GM19438 (cell line): ENCODE data around the gene UCMA.
"Not testable (repeated sequence)": the region's sequence is repeated elsewhere in the genome, so short reads cannot be mapped to it uniquely, and the experiment has no call there.

ENCODE experiments used
- ATAC-seq: cut with Tn5 transposase; IDR thresholded peaks from one replicate; pipeline ENCODE4 v1.9.1; 2021; ENCODE audit warnings: low read depth; ENCODE audit not compliant: unreplicated experiment

The UCMA gene, protein sequence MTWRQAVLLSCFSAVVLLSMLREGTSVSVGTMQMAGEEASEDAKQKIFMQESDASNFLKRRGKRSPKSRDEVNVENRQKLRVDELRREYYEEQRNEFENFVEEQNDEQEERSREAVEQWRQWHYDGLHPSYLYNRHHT

DNA sequence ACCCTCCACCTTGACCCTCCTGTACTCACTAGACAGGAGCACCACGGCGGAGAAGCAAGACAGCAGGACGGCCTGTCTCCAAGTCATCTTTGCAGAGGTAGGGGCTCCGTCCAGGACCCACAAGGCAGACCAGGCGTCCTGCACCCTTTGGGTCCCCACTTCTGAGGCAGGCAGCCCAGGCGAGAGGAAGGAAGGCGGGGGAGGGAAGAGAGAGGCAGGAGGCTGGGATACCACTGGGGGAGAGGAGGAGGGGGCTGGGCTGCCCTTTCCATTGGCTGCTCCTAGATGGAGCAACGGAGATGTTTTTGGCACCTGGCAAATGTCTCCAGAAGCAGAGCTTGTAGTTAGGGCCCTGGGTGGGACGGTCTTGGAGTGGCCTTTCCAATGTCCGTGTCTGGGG, at the start of gene UCMA:
Gene UCMA, minus strand, starts transcription at position 203 of the 400 bp plus-strand sequence. Its CDS starts 116 bp downstream, at position 87.
- ATAC-seq = no peak

DNA sequence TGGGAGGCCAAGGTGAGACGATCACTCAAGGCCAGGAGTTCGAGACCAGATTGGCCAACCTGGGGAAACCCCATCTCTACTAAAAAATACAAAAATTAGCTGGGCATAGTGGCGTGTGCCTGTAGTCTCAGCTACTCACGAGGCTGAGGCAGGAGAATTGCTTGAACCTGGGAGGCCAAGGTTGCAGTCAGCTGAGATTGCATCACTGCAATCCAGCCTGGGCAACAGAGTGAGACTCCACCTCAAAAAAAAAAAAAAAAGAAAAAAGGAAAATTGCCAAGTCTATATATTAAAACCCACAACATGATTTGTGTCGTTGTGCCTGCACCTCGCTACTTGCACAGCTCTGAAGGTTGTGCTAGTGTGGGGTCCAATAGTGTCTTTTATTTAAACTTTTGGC, 48.2 kb upstream of the UCMA start:
- ATAC-seq = not testable (repeated sequence)

DNA sequence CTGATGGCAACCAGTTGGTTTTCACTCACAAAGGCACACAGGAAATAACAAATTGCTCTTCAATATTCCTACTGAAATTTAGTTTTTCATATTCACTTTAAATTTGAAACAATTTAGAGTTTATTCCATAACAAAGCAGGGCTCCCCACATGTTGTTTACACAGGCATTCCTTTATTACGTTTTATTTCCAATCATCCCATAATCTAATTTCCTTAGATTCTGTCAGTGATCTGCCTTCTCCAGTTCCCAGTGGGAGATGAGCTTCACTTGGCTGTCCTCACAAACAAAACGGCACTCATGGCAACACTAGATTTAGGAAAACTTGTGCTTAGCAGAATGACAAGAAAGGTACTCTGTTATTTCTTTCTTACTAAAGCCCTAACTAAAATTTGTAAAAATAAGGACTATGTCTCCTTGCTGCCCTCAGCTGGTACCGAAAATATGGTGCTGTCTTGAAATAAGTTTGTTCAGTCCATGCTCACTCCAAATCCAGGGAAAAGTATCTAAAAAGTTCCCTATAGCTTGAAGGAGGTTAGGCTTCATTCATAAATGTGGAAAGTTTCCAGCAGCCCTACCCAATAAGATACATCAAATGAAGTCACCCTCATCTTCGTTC, 42.7 kb upstream of the UCMA start:
- no peak for ATAC-seq

DNA sequence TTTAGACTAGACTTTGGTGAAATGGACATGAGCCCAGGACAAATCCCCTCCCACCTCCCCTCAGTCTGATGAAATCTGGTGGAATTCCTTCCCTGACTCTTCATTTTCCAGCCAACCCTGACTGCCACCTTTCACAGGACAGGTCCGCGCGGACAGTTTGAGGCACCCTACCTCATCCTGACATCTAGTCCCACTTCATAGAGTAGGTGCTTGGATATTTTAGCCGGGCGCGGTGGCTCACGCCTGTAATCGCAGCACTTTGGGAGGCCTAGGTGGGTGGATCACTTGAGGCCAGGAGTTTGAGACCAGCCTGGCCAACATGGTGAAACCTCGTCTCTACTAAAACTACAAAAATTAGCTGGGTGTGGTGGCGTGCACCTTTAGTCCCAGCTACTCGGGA, 42.0 kb upstream of the UCMA start:
- ATAC-seq = not testable (repeated sequence)

DNA sequence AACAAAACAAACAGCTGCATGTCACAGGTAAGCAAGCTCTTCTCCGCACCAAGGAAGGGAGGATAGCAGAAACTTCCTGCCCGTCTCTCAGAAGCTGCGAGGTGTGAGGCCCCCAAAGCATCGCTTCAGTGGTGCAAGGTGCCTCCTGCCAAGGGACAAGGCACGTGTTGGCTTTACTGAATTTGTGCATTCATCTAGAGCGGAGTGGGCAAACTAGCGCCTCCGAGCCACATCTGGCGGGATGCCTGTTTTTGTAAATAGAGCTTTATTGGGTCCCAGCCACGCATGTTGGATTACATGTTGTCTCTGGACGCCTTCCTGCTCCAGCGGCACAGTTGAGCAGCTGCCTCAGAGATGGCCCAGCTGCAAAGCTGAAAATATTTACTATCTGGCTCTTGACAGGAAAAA, 38.0 kb upstream of the UCMA start:
- ATAC-seq = peak; percentile 47

DNA sequence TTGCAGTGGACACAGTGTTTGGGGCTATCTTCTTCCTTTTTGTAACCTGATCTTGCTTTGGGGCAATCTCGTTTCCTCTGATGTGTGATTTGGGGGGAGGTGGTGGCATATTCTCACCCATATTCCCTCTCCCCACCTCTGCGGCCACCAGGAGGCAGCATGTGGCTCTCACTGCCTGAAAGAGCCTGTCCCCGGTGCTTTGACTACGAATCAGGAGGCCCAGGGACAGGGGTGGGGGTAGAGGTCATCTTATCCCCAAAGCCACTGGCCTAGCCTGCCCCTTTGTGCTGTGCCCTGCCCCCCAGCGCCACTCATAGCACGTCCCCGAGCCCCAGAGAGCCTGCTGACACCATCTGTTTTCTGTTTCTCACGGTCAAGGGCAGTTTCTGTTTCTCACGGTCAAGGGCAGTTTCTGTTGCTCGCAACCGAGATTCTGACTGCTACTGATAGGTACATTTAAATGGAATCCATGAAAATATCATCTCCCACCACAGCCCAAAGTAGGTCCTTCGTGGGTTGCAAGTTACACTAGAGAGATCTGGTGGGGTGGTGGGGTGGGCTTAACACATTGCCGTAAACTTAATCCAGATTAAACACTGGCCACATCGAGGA, 37.5 kb upstream of the UCMA start:
- peak; percentile 84 for ATAC-seq

DNA sequence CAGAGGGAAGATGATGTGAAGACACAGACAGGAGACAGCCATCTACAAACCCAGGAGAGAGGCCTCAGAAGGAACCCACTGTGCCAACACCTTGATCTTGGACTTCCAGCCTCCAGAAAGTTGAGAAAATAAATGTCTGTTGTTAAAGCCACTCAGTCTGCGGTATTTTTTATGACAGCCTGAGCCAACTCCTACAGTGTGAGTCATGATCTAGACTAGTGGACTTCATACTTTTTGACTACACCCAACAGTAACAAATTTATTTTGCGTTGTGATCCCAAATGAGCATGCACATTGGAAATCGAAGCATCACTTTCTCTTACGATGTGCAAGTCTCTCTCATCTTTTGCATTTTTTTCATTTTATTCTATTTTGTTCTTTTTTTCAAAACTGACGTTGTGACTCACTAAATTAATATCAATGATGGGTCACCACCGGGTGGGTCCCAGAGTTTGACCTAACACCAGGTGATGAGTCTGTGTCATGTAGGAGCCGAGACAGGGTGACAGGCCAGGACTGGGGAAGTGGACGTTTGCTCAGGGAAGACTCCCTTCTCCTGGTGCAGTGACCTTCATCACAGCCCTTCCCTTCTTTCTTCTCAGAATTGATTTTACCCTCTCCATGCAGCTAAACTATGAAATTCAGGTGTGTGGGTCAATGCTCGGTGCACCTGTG, 36.8 kb upstream of the UCMA start:
- ATAC-seq = no peak

DNA sequence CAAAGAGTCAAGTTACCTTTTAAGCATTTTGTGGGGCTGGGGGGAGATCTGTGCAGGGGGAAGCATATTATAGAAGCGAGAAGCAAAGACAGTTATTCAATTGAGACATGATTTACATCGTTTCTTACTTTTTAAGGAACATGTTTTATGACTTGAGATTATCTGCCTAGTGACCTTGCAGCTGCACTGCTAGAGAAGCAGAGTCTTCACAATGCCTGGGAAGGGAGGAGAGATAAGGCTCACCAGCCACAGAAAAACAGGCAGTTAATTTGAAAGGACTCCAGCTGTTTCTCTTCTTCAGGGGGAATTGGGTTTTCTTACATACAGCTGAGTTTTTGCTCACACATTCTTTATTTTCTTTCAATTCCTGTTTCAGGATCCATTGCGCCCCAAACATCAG, 34.7 kb upstream of the UCMA start:
- ATAC-seq = no peak

DNA sequence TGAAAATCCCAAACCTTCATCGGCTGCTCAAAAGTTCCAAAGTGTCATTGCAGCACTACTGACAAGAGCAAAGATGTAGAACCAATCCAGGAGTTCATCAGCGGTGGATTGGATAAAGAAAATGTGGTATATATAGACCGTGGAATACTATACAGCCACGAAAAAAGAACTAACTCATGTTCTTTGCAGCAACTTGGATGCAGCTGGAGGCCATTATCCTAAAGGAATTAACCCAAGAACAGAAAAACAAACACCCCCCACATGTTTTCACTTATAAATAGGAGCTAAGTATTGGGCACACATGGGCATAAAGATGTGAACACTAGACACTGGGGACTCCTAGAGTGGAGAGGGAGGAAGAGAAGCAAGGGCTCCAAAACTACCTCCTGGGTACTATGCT, 34.1 kb upstream of the UCMA start:
- no peak for ATAC-seq

DNA sequence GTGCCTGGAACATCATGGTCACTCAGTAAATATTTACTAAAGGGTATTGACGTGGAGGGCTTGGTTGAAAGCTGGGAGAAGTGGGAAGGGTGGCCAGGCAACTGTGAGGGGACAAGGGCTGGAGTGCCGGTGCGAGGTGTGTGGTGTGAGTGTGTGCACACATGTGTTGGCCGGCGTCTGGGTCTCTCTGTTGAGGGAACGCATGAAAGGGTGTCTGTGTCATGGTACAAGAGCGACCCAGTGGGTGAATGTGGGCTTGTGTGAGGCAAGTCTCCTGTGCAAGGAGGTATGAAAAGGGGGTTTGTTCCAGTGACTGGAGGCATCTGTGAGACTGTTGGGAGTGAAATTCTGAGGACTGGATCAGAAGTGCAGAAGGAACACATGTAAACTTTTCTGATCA, 29.4 kb upstream of the UCMA start:
- ATAC-seq = no peak

DNA sequence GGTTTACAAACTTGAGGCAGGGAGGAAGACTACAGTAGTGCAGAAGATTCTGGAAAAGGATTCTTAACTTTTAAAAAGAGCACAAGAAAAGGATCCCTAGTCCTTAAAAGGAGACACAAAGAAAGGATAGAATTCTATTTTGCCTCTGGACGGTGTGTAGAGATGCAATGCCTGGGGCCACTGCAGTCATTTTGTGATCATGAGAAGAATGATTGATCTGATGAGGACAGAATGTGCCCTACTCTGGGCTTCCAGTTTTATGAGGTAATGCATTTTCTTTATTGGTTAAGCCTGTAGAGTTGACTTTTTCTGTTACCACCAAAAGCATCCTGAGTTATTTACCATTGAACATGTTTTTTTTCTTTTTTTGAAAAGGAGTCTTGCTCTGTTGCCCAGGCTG, 28.3 kb upstream of the UCMA start:
- ATAC-seq = no peak

DNA sequence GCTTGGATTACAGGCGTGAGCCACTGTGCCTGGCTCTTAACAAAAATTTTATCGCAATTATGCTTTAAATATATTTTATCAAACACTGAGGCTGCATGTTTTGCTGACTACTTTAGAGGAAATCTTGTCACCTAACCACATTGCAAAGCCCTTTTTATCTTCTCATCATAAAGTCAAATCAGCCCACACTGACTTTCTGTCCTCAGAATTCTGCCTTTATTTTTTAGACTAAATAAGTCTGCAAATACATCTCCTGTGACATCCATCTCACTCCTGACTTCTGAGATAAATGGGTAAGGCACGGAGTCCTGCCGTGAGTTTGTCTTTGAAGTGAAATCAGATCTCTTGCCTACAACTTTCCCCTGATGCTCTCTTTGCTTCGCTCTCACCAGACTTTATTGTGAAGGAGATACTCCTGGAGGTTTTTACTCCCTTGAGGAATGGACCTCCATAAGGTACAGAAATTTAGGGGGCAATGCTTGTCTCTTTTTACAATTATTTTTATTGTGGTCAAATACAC, 23.5 kb upstream of the UCMA start:
- no peak for ATAC-seq

DNA sequence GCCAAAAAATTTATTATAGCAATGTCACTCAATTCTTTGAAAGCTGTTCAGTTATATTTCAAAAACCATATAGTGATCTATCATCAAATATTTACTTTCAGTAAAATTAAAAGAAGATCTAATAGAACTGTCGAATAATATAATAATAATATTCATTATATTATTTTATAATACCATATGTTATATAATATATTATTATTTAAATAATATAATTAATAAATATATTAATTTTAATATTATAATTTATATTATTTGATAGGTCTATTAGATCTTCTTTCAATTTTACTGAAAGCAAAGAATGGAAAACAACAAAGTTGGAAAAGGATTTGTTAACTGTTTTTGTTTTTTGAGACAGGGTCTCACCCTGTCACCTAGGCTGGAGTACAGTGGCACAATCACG, 22.5 kb upstream of the UCMA start:
- ATAC-seq = no peak

DNA sequence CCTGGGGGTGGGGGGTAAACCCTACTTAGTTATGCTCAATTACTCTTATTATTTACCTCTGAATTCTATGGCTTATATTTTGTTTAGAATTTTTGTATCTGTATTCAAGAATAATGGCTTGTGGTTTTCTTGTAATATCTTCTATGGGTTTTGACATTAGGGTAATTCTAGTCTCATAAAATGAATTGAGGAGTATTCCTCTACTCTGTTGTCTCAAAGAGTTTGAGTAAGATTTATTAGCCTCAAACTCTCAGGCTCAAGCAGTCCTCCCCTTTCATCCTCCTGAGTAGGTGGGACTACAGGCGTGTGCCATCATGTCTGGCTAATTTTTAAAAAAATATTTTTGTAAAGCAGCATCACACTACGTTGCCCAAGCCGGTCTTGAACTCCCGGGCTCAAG, 19.6 kb upstream of the UCMA start:
- no peak for ATAC-seq

DNA sequence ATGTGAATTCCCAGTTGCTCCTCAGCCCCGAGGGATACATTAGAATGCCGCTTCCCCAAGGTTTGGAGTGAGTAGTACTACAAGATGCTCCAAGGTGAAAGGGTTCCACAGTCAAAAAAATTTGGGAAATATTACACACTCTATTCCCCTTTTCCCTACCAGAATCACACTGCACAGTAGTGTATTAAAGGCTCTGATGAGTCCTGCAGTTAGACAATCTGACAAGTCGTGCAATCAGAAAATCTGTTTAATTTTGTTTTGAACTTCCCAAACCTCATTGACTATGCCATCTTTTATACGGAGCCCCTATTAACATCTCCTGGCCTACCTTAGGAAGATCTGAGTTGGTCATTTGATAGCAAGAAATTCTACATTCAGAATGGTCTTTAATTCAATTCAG, 13.6 kb upstream of the UCMA start:
- ATAC-seq = no peak

DNA sequence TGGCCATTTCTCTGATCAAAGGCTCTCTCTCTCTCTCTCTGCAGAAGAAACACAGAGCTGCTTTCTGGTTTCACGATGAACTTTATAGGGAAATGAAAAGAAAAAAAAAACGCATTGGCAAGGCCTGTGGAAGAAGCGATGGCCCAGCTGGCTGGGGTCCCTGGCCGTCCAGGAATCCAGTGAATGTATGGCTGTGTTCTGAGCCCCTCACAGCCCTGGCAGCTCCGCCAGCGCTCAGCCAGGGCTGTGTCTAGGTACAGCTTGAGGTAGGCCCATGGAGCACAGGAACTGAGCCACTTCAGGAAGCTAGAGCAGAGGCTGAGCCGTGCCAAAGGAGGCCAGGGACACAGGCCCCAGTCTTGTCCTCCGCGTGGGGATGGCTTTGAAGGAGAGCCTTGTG, 13.1 kb upstream of the UCMA start:
- no peak for ATAC-seq

DNA sequence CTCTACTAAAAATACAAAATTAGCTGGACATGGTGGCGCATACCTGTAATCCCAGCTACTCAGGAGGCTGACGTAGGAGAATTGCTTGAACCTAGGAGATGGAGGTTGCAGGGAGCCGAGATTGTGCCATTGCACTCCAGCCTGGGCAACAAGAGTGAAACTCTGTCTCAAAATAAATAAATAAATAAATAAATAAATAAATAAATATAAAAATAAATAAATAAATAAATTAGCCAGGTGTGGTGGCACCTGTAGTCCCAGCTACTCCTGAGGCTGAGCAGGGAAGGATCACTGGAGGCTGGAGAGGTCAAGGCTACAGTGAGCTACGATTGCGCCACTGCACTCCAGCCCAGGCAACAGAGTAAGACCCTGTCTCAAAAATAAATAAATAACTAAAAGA, 8.1 kb upstream of the UCMA start:
- ATAC-seq = not testable (repeated sequence)

DNA sequence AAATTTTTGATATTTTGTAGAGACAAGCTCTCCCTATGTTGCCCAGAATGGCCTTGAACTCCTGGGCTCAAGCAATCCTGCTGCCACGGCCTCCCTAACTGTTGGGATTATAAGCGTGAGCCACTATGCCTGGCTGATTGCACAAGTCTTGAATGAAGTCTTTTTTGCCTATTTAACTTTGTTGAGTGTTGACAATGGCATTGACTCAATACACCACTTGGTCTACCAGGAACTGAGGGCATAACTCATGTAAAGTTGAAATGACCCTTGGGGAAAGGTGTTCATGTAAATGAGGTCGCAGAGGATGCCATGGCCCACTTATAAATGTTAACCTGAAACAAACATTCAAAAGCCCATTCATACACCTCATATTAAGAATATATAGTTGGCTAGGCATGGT, 7.4 kb upstream of the UCMA start:
- no peak for ATAC-seq

DNA sequence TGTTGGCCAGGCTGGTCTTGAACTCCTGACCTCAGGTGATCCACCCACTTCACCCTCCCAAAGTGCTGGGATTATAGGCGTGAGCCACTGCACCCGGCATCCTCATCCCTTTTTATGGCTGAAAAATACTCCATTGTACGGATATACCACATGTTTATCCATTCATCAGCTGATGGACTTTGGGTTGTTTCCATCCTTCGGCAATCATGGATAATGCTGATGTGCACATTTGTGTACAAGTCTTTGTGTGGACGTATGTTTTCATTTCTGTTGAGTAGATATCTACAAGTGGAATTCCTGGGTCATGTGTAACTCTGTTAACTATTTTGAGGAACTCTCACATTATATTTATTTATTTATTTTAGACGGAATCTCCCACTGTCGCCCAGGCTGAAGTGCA, 5.7 kb upstream of the UCMA start:
- no peak for ATAC-seq

DNA sequence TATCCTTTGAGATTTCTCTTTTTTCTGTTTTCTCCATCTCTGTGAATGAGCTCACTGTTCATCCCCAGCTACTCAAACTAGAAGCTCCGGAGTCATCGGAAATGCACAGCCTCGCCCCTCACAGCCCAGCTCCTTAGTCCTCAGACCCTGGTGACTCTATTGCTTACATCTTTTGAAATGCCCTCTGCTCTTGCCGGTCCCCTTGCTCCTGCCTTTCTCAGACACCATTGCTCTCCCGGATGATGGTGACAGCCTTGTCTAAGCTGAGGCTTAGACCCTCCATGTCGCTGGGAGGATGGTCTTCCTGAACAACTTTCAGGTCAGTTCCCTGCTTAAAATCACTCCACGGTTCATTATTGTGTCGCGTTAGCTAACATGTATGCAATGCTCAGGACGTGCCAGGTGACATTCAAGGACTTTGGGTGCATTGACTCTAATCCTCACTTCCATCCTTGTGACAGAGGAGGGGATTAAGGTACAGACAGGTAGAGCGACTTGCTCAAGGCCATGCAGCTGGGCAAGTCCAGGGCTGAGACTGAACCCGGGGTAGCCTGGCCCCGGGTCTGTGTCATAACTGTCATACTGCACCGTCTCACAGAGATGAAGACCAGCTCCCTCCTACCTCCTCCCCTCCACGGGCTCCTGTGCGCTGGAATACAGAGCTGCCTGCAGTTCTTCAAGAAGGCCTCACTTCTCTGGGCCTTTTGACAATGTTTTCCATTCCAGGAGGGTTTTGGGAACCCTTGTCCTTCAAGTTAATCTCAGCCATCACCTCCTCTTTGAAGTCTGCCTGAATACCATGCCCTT, 4.3 kb upstream of the UCMA start:
- ATAC-seq = no peak

DNA sequence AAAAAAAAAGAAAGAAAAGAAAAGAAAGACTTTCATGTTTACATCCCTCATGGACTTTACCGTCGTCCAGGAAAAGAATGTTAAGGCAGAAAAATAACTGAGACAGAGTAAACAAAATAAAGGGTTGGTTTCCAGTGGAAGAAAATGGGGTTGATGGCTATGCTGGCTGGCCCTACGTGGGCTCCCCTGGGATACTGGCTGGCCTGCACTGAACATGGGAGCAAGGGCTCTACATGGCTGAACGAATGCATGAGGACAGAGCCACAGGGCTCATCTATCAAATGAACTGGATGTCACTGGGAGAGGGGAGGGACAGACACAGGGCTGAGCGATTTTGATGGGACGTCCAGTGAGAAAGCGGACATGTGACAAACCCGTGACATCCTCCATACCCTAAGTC, 2.5 kb upstream of the UCMA start:
- ATAC-seq = no peak
